Endothelial cell of umbilical vein (primary cell): ENCODE measurements around the gene EEF2K.

Experiments
- POLR2A ChIP-seq: IDR thresholded peaks from 2 replicates; pipeline ENCODE4 v1.6.1; 2012; ENCODE audit warnings: low read depth, mild to moderate bottlenecking, control low read depth, low read length
- TF ChIP-seq, protein P1 (sequence below), 2 donors: IDR thresholded peaks; 1 replicate in 1 of 2; 2 replicates in 1 of 2; pipeline ENCODE4 v1.5.1; 2011; ENCODE audit warnings: low read length in 2 of 2, mild to moderate bottlenecking in 2 of 2, moderate library complexity in 2 of 2, control low read depth in 1 of 2, inconsistent platforms in 1 of 2, low read depth in 1 of 2; ENCODE audit not compliant: insufficient read depth in 1 of 2; ENCODE audit errors: extremely low read depth in 1 of 2

DNA sequence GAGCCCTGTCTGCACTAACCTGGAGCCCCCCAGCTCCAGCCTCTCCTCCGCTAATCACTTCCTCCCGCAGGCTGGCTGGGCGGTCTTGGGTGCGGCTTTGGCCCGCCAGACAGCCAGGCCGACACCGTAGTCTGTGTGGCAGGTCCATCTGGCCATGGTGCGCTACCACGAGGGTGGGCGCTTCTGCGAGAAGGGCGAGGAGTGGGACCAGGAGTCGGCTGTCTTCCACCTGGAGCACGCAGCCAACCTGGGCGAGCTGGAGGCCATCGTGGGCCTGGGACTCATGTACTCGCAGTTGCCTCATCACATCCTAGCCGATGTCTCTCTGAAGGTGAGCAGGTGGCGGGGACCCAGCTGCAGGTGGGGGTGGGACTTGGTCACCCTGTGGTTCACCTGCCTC lies 60.5 kb downstream of the EEF2K start:
- no peak for TF ChIP-seq POLR2A
- TF ChIP-seq, protein P1, sequence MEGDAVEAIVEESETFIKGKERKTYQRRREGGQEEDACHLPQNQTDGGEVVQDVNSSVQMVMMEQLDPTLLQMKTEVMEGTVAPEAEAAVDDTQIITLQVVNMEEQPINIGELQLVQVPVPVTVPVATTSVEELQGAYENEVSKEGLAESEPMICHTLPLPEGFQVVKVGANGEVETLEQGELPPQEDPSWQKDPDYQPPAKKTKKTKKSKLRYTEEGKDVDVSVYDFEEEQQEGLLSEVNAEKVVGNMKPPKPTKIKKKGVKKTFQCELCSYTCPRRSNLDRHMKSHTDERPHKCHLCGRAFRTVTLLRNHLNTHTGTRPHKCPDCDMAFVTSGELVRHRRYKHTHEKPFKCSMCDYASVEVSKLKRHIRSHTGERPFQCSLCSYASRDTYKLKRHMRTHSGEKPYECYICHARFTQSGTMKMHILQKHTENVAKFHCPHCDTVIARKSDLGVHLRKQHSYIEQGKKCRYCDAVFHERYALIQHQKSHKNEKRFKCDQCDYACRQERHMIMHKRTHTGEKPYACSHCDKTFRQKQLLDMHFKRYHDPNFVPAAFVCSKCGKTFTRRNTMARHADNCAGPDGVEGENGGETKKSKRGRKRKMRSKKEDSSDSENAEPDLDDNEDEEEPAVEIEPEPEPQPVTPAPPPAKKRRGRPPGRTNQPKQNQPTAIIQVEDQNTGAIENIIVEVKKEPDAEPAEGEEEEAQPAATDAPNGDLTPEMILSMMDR (IDR thresholded peaks at IDR 0.05; ENCODE audit: extremely low read depth in 1 of 2, insufficient read depth in 1 of 2, low read depth in 1 of 2, low read length in 2 of 2): no peak
